Renal cortex interstitium (tissue), 11 donors: Measurements from ENCODE around the gene INPP4A. TPM values are rescaled to one million over a fixed set of nuclear protein-coding genes. Genes with fewer than 3 reads are reported as not detected.

Experiments
- DNase-seq, 11 donors: peaks; one replicate each; pipeline ENCODE4 v3.0.0-alpha.2; 2013; ENCODE audit warnings: low read depth in 9 of 11, low spot score in 4 of 11; ENCODE audit errors: extremely low read depth in 1 of 11
- polyA plus RNA-seq, 3 donors: library from polyadenylated mRNA; unstranded; fragments of 120-200 nt; gene quantifications; one replicate each; pipeline ENCODE4 v1.2.1, GENCODE V29; 2013; ENCODE audit not compliant: insufficient read length in 3 of 3

Gene INPP4A
- polyA plus RNA-seq, 3 donors = 19.2 to 23.1 (median 21.5) TPM

GRCh38 chr2:98519851-98520250, 75.2 kb downstream of the INPP4A start:
- no peak for DNase-seq

GRCh38 chr2:98520806-98521205, 76.1 kb downstream of the INPP4A start:
- DNase-seq = no peak

GRCh38 chr2:98521266-98521665, 76.6 kb downstream of the INPP4A start:
- no peak for DNase-seq

- DNase-seq = no peak
These were observed 78.2 kb downstream of the INPP4A start for GRCh38 chr2:98522854-98523253.

- DNase-seq = no peak
These were observed 79.5 kb downstream of the INPP4A start for GRCh38 chr2:98524168-98524567.

GRCh38 chr2:98528349-98528748, 83.7 kb downstream of the INPP4A start:
- no peak for DNase-seq

GRCh38 chr2:98530114-98530513, 85.5 kb downstream of the INPP4A start:
- no peak for DNase-seq

GRCh38 chr2:98532756-98533155, 88.1 kb downstream of the INPP4A start:
- no peak for DNase-seq

- no peak for DNase-seq
These were observed 88.9 kb downstream of the INPP4A start for GRCh38 chr2:98533547-98533946.

- DNase-seq = no peak
These were observed 90.1 kb downstream of the INPP4A start for GRCh38 chr2:98534761-98535160.

- no peak for DNase-seq
These were observed 91.5 kb downstream of the INPP4A start for GRCh38 chr2:98535971-98536677.

- DNase-seq = no peak
These were observed 92.9 kb downstream of the INPP4A start for GRCh38 chr2:98537390-98538126.

- DNase-seq = no peak
These were observed 93.8 kb downstream of the INPP4A start for GRCh38 chr2:98538280-98539041.

- no peak for DNase-seq
These were observed 94.5 kb downstream of the INPP4A start for GRCh38 chr2:98539056-98539735.

GRCh38 chr2:98540536-98540935, 95.9 kb downstream of the INPP4A start:
- DNase-seq = no peak

GRCh38 chr2:98541489-98541888, 96.8 kb downstream of the INPP4A start:
- DNase-seq = no peak

GRCh38 chr2:98541906-98542305, 97.2 kb downstream of the INPP4A start:
- no peak for DNase-seq

- no peak for DNase-seq
These were observed 98.6 kb downstream of the INPP4A start for GRCh38 chr2:98543214-98543613.

- DNase-seq = no peak
These were observed 99.2 kb downstream of the INPP4A start for GRCh38 chr2:98543842-98544241.
